ENCODE results near the gene PLEKHM3. TPM values are rescaled to one million over a fixed set of nuclear protein-coding genes. Genes with fewer than 3 reads are reported as not detected.

The PLEKHM3 gene
- total and polyA plus RNA-seq, 2 of the 13 experiments (the other 11 are each of a cell fraction or from before 2014, with no cell fraction given), result 4.5 to 4.7 TPM

DNA sequence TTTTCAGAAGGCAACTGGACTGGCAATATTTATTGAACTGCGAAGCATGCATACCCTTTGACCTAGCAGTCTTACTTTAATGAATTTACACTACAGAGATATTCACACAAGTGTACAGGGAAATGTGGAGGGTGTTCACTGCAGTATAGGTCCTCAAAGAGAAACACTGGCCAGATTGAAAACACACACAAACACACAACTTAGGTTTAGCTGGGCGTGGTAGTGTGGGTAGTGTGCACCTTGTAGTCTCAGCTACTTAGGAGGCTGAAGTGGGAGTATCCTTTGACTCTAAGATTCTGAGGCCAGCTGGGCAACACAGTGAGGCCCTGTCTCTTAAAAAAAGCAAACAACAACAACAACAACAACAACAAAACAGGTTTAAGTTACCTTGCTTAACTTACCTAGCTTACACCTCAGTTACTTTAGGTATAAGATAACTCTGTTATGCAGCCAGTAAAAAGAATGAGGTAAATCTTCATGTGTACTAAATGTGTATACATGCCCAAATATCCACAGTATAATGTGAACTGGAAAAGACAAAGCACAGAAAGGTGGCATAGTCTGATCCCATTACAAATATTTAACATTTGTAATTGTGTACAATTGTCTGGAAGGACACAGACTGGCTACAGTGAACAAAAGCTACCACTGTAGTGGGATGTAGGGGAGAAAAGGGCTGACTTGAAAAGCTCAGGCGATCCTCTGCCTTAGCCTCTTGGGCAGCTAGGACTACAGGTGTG lies 149.7 kb downstream of the PLEKHM3 start (continued):
- TF ChIP-seq BCL6 (CRISPR knock-in tag; IDR thresholded peaks at IDR 0.05), result peak; percentile 88
- no peak for TF ChIP-seq TCF12 (IDR thresholded peaks at IDR 0.05)
- TF ChIP-seq TCF12 (CRISPR knock-in tag; IDR thresholded peaks at IDR 0.05), result no peak
- peak; percentile 65; the same call in 1 of the 2 replicates for TF ChIP-seq CCDC6 (CRISPR knock-in tag; IDR thresholded peaks at IDR 0.05)
- TF ChIP-seq HMG20A (CRISPR knock-in tag; IDR thresholded peaks at IDR 0.05; ENCODE audit: borderline replicate concordance), result peak; percentile 71; the same call in 1 of the 2 replicates
- TF ChIP-seq ZNF839 (CRISPR knock-in tag; IDR thresholded peaks at IDR 0.05; ENCODE audit: borderline replicate concordance), result no peak
- TF ChIP-seq ELF1 (CRISPR knock-in tag; IDR thresholded peaks at IDR 0.05), result no peak
- TF ChIP-seq ARID2 (CRISPR knock-in tag; IDR thresholded peaks at IDR 0.05; ENCODE audit: borderline replicate concordance), result 0 out of 2 replicates have a peak, but pooled peaks have one; percentile 47
- no peak for TF ChIP-seq ZNF768 (CRISPR knock-in tag; IDR thresholded peaks at IDR 0.05)
- TF ChIP-seq, protein P1, sequence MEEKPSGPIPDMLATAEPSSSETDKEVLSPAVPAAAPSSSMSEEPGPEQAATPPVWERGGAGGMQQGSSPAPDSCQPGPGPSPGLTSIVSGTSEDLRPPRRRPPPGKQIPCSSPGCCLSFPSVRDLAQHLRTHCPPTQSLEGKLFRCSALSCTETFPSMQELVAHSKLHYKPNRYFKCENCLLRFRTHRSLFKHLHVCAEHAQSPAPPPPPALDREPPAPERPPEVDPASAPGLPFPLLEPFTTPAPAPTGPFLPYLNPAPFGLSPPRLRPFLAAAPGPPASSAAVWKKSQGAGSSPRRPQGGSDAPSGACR (CRISPR knock-in tag; IDR thresholded peaks at IDR 0.05), result no peak
- TF ChIP-seq, protein P2, sequence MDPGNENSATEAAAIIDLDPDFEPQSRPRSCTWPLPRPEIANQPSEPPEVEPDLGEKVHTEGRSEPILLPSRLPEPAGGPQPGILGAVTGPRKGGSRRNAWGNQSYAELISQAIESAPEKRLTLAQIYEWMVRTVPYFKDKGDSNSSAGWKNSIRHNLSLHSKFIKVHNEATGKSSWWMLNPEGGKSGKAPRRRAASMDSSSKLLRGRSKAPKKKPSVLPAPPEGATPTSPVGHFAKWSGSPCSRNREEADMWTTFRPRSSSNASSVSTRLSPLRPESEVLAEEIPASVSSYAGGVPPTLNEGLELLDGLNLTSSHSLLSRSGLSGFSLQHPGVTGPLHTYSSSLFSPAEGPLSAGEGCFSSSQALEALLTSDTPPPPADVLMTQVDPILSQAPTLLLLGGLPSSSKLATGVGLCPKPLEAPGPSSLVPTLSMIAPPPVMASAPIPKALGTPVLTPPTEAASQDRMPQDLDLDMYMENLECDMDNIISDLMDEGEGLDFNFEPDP (CRISPR knock-in tag; conservative IDR thresholded peaks at IDR 0.05), result 0 out of 2 replicates have a peak, but pooled peaks have one; percentile 85
- 0 out of 2 replicates have a peak, but pooled peaks have one; percentile 15 for TF ChIP-seq SMYD3 (CRISPR knock-in tag; IDR thresholded peaks at IDR 0.05)
- TF ChIP-seq ZC3H4 (CRISPR knock-in tag; IDR thresholded peaks at IDR 0.05; ENCODE audit: borderline replicate concordance), result no peak
- TF ChIP-seq FLYWCH1 (CRISPR knock-in tag; IDR thresholded peaks at IDR 0.05), result no peak
- TF ChIP-seq KDM1A (CRISPR knock-in tag; IDR thresholded peaks at IDR 0.05), result no peak

All from HepG2 (cell line).